ENCODE results near the gene LILRA2. TPM values are rescaled to one million over a fixed set of nuclear protein-coding genes. Genes with fewer than 3 reads are reported as not detected.

Gene LILRA2
- total RNA-seq (2014; rRNA removed; shearing (Covaris generic)): not detected in 2 replicates

DNA sequence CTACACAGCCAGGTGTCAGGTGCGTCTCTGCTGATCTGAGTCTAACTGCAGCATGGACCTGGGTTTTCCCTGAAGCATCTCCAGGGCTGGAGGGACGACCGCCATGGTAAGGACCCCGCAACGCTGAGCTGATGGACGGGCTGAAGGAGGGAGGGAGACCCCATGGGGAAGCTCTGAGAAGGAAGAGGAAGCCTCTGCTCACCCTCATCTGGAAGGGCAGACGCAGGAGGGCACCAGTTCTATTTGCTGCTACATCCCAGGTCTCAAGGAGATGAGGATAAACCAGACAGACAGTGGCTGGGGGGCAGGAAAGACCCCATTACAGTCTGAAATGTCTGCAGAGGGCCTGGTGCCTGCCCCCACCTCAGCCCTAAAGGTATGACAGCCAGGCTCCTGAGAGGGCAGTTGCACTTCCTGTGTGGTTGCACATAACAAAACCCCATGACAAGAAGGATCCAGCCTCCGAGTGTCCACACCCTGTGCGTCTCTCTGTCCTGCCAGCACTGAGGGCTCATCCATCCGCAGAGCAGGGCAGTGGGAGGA is at the start of gene LILRA2:
LILRA2 (plus strand) TSS at position 461 of the 543 bp plus-strand sequence. CDS start 89 bp downstream, outside the sequence.
- H3K27me3 ChIP-seq (replicated peaks): no peaks in the 10 kb centered on the region

DNA sequence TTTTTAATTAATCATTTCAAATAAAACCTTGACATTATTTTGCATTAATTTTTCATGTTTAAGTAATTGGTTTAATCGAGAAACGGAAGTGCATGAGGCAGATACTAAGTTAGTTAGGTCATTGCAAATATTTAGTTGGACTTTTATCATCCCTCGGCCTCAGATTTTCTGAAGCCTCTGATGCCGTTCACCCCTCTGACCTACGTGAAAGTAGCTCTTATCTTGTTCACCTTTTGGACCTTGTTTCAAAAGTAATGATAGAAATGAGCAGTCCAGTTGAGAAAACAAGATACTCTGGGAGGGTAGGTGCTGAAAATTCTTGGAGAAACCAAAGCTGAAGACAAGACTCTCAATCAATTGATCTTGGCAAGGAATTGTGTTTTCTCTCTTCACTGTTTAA is 48.0 kb upstream of the LILRA2 start:
- no peaks in the 10 kb centered on the region for H3K4me1 ChIP-seq (replicated peaks)
- H3K27ac ChIP-seq: no peak overlapping the region
- H3K4me3 ChIP-seq: no peak overlapping the region
- H3K36me3 ChIP-seq: no peaks in the 10 kb centered on the region
- H3K27me3 ChIP-seq (replicated peaks): peaks cover 2% of the 10 kb centered on the region
- DNase-seq (ENCODE audit: low read depth in 1 of 2, low spot score in 2 of 2): no peak
- H3K9me3 ChIP-seq (replicated peaks): no peaks in the 10 kb centered on the region

More for the DNA sequence above, at the start of gene LILRA2:
- no peak within 1 kb of the TSS for H3K4me3 ChIP-seq
- H3K4me1 ChIP-seq (replicated peaks): no peaks in the 10 kb centered on the region
- H3K36me3 ChIP-seq: no peaks in the 10 kb centered on the region
- no peak within 1 kb of the TSS for H3K27ac ChIP-seq
- DNase-seq (ENCODE audit: low read depth in 1 of 2, low spot score in 2 of 2): no peak
- H3K9me3 ChIP-seq (replicated peaks): no peaks in the 10 kb centered on the region

- H3K27me3 ChIP-seq (replicated peaks): peaks cover 12% of the 10 kb centered on the region
Measured at GRCh38 chr19:54526972-54527371, 46.6 kb upstream of the LILRA2 start.

DNA sequence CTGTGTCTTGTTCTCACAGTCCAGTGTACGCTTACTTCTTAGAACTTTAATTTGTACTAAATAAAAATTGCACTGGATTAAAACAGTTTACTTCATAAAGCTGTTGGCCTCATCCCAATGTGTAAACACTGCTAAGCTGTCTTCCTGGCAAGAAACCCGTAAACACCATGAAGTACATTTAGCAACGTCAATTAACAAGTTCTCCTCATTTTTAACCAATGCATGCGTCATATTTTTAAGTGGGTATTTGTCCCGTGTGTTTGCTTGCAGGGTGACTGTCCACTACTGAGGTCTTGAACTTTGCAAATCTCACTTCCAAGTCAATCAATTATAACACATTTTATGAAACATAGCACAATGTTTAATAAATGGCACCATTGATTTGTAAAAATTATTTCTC is 42.7 kb upstream of the LILRA2 start:
- H3K4me1 ChIP-seq (replicated peaks): no peaks in the 10 kb centered on the region
- no peak overlapping the region for H3K4me3 ChIP-seq
- peaks cover 17% of the 10 kb centered on the region for H3K27me3 ChIP-seq (replicated peaks)
- DNase-seq (ENCODE audit: low read depth in 1 of 2, low spot score in 2 of 2): no peak
- no peaks in the 10 kb centered on the region for H3K9me3 ChIP-seq (replicated peaks)
- no peak overlapping the region for H3K27ac ChIP-seq
- no peaks in the 10 kb centered on the region for H3K36me3 ChIP-seq

More at GRCh38 chr19:54526972-54527371, 46.6 kb upstream of the LILRA2 start:
- Histone ChIP-seq H3K27ac (no peak overlapping the region), H3K4me3 (no peak overlapping the region), H3K4me1 (replicated peaks) (no peaks in the 10 kb centered on the region), H3K9me3 (replicated peaks) (no peaks in the 10 kb centered on the region), H3K36me3 (no peaks in the 10 kb centered on the region)
- DNase-seq (ENCODE audit: low read depth in 1 of 2, low spot score in 2 of 2): no peak

DNA sequence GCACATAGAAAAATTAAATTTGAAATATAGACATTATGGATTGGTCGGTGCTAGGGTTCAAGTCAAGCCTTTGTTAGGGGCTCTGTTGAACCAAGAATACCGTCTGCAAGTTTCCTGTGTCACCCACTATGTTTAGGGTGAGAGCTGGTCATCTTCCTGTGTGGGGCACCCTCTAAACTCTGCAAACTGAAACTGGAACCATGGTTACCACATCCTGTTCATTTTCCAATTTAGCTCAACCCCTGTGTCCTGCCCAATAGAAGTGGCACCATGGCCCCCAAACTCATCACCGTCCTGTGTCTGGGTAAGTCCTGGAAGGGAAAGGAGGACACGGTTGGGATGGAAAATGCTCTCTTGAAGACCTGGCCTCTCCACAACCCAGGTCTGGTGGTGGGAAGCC is 41.1 kb upstream of the LILRA2 start:
- Histone ChIP-seq H3K4me3 (no peak overlapping the region), H3K4me1 (replicated peaks) (no peaks in the 10 kb centered on the region), H3K27me3 (replicated peaks) (peaks cover 21% of the 10 kb centered on the region)

DNA sequence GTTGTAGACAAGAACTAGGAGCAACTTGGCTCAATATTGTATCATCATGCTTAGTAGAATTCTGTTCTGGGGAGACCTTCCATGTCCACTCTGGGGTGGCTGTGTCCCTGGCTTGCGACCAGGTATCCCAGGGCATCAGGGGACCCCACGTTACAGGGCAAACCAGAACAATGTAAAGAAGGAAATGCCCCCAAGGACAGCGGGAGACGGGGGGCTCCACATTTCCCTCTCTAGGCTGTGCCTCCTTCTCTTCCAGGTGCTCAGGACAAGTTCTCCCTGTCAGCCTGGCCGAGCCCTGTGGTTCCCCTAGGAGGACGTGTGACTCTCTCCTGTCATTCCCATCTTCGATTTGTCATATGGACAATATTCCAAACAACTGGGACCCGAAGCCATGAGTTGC is 40.1 kb upstream of the LILRA2 start:
- Histone ChIP-seq H3K27ac (no peak overlapping the region), H3K4me3 (no peak overlapping the region), H3K27me3 (replicated peaks) (peaks cover 21% of the 10 kb centered on the region), H3K9me3 (replicated peaks) (no peaks in the 10 kb centered on the region), H3K4me1 (replicated peaks) (no peaks in the 10 kb centered on the region), H3K36me3 (no peaks in the 10 kb centered on the region)
- no peak for DNase-seq (ENCODE audit: low read depth in 1 of 2, low spot score in 2 of 2)

More for the DNA sequence above, 41.1 kb upstream of the LILRA2 start:
- Histone ChIP-seq H3K27ac (no peak overlapping the region), H3K36me3 (no peaks in the 10 kb centered on the region), H3K9me3 (replicated peaks) (no peaks in the 10 kb centered on the region)
- no peak for DNase-seq (ENCODE audit: low read depth in 1 of 2, low spot score in 2 of 2)

- peaks cover 21% of the 10 kb centered on the region for H3K27me3 ChIP-seq (replicated peaks)
Measured at GRCh38 chr19:54534156-54534555, 39.4 kb upstream of the LILRA2 start.

GRCh38 chr19:54535601-54536000 is 38.0 kb upstream of the LILRA2 start:
- H3K4me3 ChIP-seq: no peak overlapping the region
- no peaks in the 10 kb centered on the region for H3K4me1 ChIP-seq (replicated peaks)
- H3K36me3 ChIP-seq: no peaks in the 10 kb centered on the region
- H3K9me3 ChIP-seq (replicated peaks): no peaks in the 10 kb centered on the region
- H3K27ac ChIP-seq: no peak overlapping the region
- no peak for DNase-seq (ENCODE audit: low read depth in 1 of 2, low spot score in 2 of 2)
- H3K27me3 ChIP-seq (replicated peaks): peaks cover 20% of the 10 kb centered on the region

More at GRCh38 chr19:54534156-54534555, 39.4 kb upstream of the LILRA2 start:
- no peak overlapping the region for H3K4me3 ChIP-seq
- H3K9me3 ChIP-seq (replicated peaks): no peaks in the 10 kb centered on the region
- H3K4me1 ChIP-seq (replicated peaks): no peaks in the 10 kb centered on the region
- no peak for DNase-seq (ENCODE audit: low read depth in 1 of 2, low spot score in 2 of 2)
- H3K27ac ChIP-seq: no peak overlapping the region
- H3K36me3 ChIP-seq: no peaks in the 10 kb centered on the region

- H3K27me3 ChIP-seq (replicated peaks): peaks cover 9% of the 10 kb centered on the region; the same call in 1 of the 2 replicates
- no peak for DNase-seq (ENCODE audit: low read depth in 1 of 2, low spot score in 2 of 2)
Measured at GRCh38 chr19:54536956-54537355, 36.6 kb upstream of the LILRA2 start.

DNA sequence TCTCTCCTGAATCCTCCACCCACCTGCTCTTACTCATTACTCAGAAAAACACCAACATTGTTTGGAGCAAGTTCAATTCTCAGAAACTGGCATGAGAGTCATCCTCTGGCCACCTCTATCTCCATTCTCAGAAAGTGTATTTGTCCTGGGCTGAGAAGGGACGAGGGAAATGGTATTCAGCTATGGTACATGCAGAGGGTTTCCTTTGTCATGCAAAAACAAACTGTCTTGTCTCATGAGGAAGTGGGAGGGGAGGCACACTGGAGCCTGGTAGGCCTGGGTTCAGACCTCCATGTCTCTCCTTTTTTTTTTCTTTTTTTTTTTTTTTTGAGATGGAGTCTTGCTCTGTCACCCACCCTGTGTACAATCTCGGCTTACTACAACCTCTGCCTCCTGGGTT is 31.9 kb upstream of the LILRA2 start:
- Histone ChIP-seq H3K27me3 (replicated peaks) (no peaks in the 10 kb centered on the region), H3K9me3 (replicated peaks) (no peaks in the 10 kb centered on the region), H3K36me3 (no peaks in the 10 kb centered on the region), H3K27ac (no peak overlapping the region), H3K4me1 (replicated peaks) (no peaks in the 10 kb centered on the region), H3K4me3 (no peak overlapping the region)
- no peak for DNase-seq (ENCODE audit: low read depth in 1 of 2, low spot score in 2 of 2)

More at GRCh38 chr19:54536956-54537355, 36.6 kb upstream of the LILRA2 start:
- Histone ChIP-seq H3K4me1 (replicated peaks) (no peaks in the 10 kb centered on the region), H3K4me3 (no peak overlapping the region), H3K36me3 (no peaks in the 10 kb centered on the region), H3K27ac (no peak overlapping the region), H3K9me3 (replicated peaks) (no peaks in the 10 kb centered on the region)

GRCh38 chr19:54548806-54549205 is 24.8 kb upstream of the LILRA2 start:
- H3K4me3 ChIP-seq: no peak overlapping the region
- DNase-seq (ENCODE audit: low read depth in 1 of 2, low spot score in 2 of 2): no peak
- no peaks in the 10 kb centered on the region for H3K36me3 ChIP-seq
- H3K27me3 ChIP-seq (replicated peaks): no peaks in the 10 kb centered on the region
- no peak overlapping the region for H3K27ac ChIP-seq
- H3K4me1 ChIP-seq (replicated peaks): no peaks in the 10 kb centered on the region
- no peaks in the 10 kb centered on the region for H3K9me3 ChIP-seq (replicated peaks)

DNA sequence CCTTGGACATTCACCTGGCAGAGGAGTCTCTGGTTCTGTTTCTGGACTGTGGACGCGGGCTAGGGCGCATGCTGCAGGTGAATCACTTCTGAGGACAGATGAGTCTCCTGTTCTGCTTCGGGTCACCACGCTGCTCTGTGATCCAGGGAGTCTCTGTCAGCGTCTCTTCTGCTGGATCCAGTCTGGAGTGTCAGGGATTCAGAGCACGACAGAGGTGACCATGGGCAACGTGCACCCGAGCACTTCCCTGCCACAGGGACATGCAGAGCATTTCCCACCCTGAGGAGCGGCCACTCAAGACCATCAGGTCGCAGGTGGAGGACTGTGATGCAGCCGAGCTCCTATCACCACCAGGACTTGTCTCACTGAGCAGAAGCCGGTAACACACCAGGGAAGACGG is 24.4 kb upstream of the LILRA2 start:
- no peak overlapping the region for H3K4me3 ChIP-seq
- no peaks in the 10 kb centered on the region for H3K27me3 ChIP-seq (replicated peaks)
- no peaks in the 10 kb centered on the region for H3K9me3 ChIP-seq (replicated peaks)
- H3K4me1 ChIP-seq (replicated peaks): no peaks in the 10 kb centered on the region
- H3K36me3 ChIP-seq: no peaks in the 10 kb centered on the region
- DNase-seq (ENCODE audit: low read depth in 1 of 2, low spot score in 2 of 2): no peak
- H3K27ac ChIP-seq: no peak overlapping the region

DNA sequence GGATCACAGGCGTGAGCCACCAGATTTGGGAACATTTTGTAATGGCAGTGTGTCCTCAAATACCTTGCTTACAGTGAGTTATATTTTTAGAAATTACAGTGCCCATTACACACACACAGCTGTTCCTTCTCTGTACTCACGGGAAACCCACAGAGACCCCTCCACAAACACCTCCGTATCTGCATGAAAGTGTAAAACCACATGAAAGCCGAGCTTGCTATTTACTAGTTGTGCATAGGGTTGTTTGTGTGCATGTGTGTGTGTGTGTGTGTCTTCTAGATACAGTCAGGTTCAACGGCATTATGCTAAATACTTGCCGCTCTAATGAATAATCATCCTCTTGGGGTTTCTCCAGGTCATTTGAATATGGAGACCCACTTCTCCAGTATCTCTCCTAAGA is 22.3 kb upstream of the LILRA2 start:
- no peaks in the 10 kb centered on the region; the same call in 1 of the 2 replicates for H3K27me3 ChIP-seq (replicated peaks)

DNA sequence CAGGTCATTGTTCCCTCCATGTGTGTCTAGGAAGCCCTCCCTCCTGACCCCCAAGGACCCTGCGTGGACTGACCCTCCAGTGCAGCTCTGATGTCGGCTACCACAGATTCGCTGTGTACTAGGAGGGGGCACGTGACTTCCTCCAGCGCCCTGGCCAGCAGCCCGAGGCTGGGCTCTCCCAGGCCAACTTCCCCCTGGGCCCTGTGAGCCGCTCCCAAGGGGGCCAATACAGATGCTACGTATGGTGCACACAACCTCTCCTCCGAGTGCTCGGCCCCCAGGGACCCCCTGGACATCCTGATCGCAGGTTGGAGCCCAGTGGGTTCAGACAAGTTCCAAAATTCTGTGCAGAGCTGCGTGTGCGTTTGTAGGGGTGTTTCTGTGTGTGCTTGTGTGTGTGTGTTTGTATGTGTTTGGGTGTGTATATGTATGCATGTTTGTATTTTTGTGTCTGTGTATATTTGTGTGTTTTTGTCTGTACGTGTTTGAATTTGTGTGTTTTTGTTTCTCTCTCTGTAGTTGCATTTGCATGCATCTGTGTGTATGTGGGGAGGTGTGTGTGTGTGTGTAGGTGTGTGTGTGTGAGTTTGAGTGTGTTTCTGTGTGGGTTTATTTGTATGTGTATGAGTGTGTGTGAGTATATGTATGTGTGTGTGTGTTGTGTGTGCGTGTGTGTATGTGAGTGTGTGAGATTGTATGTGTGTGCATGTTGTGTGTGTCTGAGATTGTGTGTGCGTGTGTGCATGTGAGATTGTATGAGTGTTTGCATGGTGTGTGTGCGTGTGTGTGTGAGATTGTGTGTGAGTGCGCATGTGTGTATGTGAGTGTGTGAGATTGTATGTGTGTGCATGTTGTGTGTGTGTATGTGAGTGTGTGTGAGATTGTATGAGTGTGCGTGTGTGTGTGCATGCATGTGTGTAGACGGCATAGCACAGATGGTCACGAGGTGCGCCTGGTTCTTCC is 21.4 kb upstream of the LILRA2 start:
- Histone ChIP-seq H3K4me3 (no peak overlapping the region), H3K27ac (no peak overlapping the region), H3K36me3 (no peaks in the 10 kb centered on the region), H3K27me3 (replicated peaks) (no peaks in the 10 kb centered on the region; the same call in 1 of the 2 replicates), H3K9me3 (replicated peaks) (no peaks in the 10 kb centered on the region), H3K4me1 (replicated peaks) (no peaks in the 10 kb centered on the region)
- DNase-seq (ENCODE audit: low read depth in 1 of 2, low spot score in 2 of 2): no peak

More for the DNA sequence above, 22.3 kb upstream of the LILRA2 start:
- Histone ChIP-seq H3K9me3 (replicated peaks) (no peaks in the 10 kb centered on the region), H3K27ac (no peak overlapping the region), H3K4me3 (no peak overlapping the region), H3K4me1 (replicated peaks) (no peaks in the 10 kb centered on the region), H3K36me3 (no peaks in the 10 kb centered on the region)
- no peak for DNase-seq (ENCODE audit: low read depth in 1 of 2, low spot score in 2 of 2)
